GM19372 (cell line): ENCODE results near the gene KCTD16.

Experiments used
- ATAC-seq: cut with Tn5 transposase; IDR thresholded peaks from one replicate; pipeline ENCODE4 v1.9.1; 2021; ENCODE audit warnings: mild to moderate bottlenecking, low read depth, moderate library complexity; ENCODE audit not compliant: unreplicated experiment

Gene KCTD16

GRCh38 chr5:144205141-144205551, 34.5 kb downstream of the KCTD16 start:
- no peak for ATAC-seq

GRCh38 chr5:144206141-144206540, 35.5 kb downstream of the KCTD16 start:
- no peak for ATAC-seq

- ATAC-seq, result no peak
These were observed 37.3 kb downstream of the KCTD16 start for GRCh38 chr5:144207875-144208444.

DNA sequence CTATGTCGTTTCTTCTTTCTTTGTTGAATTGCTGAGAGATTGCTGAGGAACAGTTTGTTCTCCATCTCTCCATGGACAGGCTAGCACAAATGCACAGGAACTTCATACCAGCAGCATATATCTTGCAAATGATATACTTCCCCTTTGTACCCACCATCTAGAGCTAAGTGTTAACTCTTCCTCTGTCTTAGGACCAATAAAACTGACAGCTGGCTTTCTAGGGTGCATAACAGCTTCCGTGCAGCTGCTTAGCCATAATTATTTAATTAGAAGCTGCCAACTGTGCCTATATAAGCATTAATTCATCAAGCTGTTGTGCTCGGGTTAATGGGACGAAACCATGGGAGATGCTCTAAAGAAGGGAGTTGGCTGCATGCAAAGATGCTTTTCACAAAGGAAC, 38.7 kb downstream of the KCTD16 start:
- ATAC-seq, result no peak

GRCh38 chr5:144210655-144211054, 40.0 kb downstream of the KCTD16 start:
- ATAC-seq, result no peak

DNA sequence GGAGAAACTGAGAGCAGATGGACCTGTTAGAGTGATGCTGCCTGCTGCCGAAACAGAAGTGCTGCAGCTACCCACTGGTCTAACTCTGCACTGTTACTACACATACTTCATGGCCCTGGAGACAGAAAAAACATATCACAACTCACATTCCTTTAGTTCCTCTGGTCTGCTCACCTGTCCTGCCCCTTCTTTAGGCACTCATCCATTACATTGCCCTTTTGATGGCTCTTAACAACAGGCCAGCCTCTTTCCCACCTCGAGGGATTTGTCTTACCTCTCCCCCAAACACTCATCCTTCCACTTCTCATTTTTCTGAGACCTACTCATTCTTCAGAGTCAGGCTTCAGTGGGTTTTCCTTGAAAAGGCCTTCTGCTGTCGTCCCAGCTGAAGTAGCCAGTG, 49.2 kb downstream of the KCTD16 start:
- no peak for ATAC-seq

DNA sequence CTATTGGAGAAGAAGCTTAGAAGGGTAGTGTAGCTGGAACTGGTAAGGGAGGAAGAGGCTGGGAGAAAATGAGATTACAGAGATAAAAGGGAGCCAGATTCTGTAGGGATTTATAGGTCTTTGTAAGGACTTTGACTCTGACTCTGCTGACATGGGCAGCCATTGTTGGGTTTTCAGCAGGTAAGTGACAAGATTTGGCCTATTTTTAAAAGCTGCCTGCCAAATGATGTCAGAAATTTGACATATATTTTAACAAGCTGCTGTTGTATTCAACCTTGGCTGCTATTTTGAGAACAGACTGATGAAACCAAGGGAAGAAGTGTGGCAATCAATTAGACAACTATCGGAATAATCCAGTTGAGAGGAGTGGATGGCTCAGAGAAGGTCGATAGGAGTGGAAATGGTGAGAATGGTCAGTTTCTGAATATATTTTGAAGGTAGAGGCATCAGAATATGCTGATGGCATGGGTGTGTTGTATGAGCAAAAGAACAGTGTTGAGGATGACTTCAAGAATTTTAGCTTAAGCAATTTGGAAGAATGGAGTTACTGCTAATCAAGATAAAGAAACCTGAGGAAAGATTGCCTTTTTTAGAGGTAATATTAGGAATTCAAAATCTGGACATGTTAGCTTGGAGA, 56.8 kb downstream of the KCTD16 start:
- ATAC-seq, result no peak

DNA sequence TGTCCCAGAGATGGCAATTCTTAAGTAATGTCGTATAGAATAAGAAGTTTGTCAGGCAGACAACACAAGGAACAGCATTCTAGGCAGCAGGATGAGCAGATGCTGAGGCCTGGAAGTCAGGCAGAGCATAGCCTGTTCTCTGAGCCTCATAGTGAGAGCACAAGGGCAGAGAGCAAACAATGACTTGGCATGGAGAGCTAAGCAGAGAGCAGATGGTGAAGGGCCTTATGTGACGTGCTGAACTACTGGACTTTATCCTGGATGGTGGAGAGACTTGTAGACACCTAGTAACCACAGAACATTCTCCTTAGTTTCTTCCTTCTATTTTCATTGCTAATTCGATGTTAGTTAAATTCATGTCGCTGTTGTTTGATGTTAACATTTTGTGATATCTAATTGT, 60.1 kb downstream of the KCTD16 start:
- no peak for ATAC-seq

GRCh38 chr5:144232285-144232684, 61.6 kb downstream of the KCTD16 start:
- ATAC-seq, result no peak

- no peak for ATAC-seq
These were observed 65.8 kb downstream of the KCTD16 start for GRCh38 chr5:144236499-144236898.

DNA sequence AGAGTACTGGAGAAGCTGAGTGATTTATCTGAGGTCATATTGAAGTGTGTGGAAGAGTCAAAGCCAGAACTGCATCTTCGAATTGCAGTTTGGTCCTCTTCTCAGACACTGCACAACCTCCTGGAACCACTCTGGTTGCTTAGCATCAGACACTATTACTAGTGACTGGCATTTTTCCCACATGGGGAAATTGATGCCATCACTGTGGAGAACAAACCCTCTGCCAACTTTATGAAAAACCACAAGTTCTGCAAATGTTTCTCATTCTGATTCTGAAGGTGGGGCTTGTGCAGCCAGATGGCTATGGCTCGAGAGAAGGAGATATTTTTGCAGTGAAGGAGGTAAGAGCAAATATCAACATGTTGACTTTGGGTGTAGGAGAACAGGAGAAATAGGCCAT, 67.2 kb downstream of the KCTD16 start:
- no peak for ATAC-seq

- ATAC-seq, result no peak
These were observed 76.5 kb downstream of the KCTD16 start for GRCh38 chr5:144247131-144247530.

DNA sequence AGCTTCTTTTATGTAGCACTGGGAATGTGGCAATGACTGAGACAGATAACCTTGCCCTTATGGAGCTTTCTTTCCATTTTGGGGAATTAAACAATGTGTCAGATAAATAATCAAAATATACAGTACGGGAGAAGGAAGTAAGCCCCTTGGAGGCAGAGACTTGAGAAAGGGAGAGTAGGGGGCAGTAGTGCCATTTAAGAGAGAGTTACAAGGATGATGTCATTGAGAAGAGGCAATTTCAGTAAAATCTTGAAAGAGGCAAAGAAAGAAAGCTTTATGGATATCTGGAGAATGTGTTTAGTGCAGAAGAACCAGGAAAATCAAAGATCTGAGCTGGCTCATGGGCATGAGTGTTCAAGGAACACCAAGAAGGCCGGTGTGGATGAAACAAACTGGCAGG, 77.3 kb downstream of the KCTD16 start:
- ATAC-seq, result no peak

- no peak for ATAC-seq
These were observed 79.2 kb downstream of the KCTD16 start for GRCh38 chr5:144249755-144250464.

DNA sequence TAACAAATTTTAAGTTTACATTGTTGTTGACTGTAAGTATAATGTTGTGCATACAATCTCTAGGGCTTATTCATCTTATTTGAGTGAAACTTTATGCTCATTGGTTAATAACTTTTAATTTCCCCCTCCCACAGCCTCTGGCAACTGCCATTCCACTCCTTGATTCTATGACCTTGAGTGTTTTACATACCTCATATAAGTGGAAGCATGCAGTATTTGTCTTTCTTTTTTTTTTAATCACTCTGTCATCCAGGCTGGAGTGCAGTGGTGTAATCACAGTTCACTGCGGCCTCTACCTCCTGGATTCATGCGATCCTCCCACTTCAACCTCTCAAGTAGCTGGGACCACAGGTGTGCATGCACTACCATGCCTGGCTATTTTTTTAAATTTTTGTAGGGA, 83.9 kb downstream of the KCTD16 start:
- ATAC-seq, result no peak

GRCh38 chr5:144260121-144260520, 89.4 kb downstream of the KCTD16 start:
- ATAC-seq, result no peak

DNA sequence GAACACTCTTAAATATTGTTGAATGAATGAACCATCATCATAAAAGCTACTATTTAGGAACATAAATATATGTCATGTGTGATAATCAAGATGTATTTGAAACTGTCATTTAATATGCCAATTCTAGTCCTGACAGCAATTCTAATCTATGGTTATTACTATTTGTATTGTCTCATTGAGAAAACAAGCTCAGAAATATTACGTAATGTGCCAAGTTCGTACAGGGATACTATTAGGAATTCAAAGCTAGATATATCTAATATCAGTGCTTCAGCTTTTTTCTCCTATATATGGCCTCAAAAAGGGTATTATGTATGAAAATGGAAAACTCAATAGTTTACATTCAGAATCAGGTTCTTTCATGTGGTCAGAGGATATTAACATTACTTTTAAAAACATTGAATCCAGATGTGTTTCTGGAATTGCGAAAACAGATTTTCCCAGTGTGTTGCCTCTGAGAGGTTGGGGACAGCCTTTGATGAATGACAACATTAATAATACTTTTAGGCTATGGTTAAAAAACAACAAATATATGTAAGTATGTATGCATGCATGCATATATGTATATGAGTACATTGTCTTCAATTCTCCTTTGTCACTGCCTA, 95.1 kb downstream of the KCTD16 start:
- ATAC-seq, result no peak

GRCh38 chr5:144267961-144268513, 97.4 kb downstream of the KCTD16 start:
- no peak for ATAC-seq

DNA sequence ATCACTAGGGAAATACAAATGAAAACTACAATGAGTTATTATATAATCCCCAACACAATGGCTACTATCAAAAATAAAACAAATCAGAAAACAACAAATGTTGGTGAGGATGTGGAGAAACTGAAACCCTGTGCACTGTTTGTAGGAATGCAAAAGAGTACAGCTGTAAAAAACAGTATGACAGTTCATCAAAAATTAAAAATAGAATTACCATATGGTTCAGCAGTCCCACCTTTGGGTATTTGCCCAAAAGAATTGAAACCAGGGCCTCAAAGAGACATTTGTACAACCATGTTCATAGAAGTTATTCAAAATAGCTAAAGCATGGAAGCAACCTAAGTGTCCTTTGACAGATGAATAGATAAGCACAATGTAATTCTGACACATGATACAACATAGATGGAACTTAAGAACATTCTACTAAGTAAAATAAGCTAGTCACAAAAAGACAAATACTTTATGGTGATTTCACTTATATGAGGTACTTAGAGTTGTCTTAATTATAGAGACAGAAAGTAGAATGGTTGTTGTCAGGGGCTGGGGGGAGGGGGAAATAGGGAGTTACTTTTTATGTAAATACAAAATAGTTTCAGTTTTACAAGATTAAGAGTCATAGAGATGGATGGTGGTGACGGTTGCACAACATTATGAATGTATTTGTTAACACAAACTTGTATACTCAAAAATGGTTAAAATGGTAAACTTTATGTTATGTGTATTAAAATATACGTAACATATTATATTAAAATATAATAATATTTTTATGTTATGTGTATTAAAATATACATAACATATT, 102.8 kb downstream of the KCTD16 start:
- no peak for ATAC-seq

- ATAC-seq, result no peak
These were observed 104.7 kb downstream of the KCTD16 start for GRCh38 chr5:144275329-144275728.
